Stromal cell of bone marrow (primary cell): ENCODE data around the gene ELOVL2.
A peak's percentile ranks its signal among the peaks of the same experiment; 100 is the strongest.
"Not testable (repeated sequence)": the region's sequence is repeated elsewhere in the genome, so short reads cannot be mapped to it uniquely, and the experiment has no call there.

Source experiments
- DNase-seq: peaks from one replicate; pipeline ENCODE4 v3.0.0-alpha.2; 2012; ENCODE audit warnings: low read depth

The ELOVL2 gene

GRCh38 chr6:11021003-11021402 is 23.1 kb downstream of the ELOVL2 start:
- DNase-seq, result no peak

DNA sequence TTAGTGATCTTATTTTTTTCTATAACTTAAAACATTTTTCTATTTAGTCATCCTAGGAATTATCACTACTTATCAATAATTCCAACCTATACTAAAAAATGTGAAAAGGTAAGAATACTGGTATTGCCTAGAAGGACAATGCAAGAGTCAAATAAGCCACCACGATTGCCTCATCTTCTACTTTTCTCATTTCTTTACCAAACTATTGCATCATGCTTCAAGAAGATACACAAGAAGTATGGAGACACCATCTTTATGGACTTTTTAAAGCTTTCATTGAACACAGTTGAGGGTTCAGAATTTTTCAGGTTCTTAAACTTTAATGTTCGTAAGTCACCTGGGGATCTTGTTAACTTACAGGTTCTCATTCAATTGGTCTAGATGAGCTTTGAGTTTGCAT is 25.9 kb downstream of the ELOVL2 start:
- no peak for DNase-seq

- no peak for DNase-seq
Observed at GRCh38 chr6:11017090-11017489, 27.0 kb downstream of the ELOVL2 start.

- DNase-seq, result no peak
Observed at GRCh38 chr6:11016452-11016851, 27.7 kb downstream of the ELOVL2 start.

DNA sequence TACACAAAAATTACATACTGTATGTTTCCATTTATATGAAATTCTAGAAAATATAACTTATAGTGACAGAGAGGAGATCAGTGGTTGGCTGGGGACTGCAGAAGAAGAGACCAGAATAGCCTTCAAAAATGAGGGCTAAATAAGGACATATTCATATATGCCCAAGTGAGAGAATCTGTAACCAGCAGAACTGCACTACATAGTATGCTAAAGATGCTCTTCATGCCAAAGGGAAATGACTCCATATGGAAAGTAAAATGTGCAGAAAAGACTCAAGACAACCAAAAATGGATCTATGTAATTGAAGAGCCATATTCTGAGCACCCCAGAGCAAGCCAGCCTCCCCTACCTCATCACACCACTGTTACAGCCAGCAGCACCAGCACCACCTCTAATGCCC is 29.0 kb downstream of the ELOVL2 start:
- DNase-seq, result no peak

DNA sequence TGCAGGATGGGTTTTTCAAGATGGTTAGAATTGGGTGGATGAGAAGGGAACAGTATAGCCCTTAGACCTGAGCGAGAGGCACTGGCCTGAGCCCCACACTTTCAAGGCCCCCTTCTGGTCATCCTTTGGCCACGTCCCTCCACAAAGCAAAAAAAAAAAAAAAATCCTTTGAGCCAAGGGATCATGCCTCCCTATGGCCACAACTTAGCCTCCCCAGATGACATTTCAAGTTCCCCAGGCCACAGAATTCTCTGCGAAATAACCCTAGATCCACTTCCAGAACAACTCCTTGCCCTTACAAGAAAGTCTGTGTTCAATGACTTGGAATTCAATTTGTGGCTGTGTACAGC is 30.4 kb downstream of the ELOVL2 start:
- no peak for DNase-seq

DNA sequence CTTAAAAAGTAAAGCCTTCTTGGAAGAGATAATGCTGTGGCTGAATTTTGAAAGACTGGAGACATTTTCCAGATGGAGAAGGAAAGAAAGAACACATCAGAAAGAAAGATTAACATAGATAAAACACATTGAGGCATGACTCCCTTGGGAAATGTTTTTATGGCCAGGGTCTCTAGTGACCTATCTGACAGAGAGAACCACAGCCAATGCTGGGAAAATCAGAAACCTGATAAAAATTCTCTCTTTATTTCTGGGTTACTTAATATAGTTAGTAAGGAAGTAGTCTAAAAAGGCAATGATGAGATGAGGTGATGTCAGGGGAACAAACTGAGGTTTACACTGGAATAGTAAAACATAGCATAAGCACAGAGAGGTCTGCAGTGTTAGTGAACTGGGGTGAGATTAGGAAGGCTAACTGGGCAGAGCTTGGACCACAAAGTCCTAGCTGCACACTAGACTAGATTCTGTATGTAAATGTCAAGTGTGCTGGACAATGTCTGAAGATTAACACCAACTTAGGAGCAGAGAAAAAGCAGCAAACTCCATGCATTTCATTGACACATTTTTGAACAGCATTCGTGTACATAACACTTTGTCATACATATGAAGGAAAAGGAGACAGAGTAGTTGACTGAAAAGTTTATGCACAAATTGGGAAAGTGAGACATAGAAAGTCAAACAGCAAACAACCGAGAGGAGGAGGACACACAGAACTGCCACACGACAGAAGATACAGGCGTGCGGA is 31.0 kb downstream of the ELOVL2 start:
- DNase-seq, result no peak

DNA sequence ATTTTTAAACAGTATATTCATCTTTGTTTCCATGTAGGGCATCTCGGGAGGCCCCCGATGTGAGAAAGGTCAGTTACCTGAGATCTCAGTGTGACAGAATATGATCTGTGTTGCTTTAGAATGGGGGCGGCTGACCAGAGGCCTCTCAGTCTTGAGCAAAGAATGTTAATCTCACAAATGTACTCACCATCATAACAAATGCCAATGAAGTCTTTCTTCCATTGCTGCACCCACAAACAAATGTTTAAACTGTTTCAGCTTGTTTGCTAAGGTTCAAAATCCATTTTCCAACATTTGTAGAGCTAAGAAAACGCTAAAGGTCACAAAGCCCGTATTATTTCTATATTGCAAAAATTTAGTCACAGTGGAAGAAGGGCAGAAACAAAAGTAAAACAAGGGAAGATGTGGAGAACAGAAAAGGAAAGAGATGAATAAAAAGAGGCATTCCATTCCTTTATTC is 31.8 kb downstream of the ELOVL2 start:
- no peak for DNase-seq

DNA sequence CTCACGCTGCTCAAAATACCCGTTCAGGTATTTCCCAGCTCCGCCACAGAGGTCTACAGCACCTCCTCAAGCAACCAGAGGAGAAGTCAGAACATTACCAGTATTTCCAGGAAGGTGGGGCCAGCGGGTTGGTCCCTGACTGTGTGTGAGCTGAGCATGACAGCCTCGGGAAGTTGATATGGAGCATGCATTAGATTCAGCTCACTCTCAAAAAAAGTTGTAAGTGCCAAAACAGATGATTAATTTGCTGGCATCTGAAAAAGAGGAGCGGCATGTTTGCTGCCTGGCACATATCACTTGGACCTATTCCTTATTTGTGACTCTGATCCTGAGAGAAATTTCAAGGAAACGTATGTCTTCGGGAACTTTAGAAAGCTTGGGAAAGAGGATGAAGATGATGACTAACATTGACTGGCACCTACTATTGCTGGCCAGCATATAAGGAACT is 32.3 kb downstream of the ELOVL2 start:
- no peak for DNase-seq

DNA sequence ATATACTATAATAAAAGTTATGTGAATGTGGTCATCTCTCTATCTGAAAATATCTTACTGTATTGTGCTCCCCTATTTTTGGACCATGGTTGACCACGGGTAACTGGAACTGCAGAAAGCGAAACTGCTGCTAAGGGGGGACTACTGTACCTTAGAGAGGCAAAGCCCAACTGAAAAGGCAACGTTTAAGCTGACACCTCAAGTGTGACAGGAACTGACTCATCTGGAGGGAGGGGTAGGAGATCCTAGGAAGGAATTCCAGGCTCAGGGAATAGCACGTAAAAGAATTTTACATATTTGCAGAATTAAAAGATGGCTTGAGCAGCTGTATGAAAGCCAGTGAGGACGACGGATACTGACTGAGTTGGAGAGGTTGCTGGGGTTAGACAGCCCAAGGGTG is 34.8 kb downstream of the ELOVL2 start:
- no peak for DNase-seq

DNA sequence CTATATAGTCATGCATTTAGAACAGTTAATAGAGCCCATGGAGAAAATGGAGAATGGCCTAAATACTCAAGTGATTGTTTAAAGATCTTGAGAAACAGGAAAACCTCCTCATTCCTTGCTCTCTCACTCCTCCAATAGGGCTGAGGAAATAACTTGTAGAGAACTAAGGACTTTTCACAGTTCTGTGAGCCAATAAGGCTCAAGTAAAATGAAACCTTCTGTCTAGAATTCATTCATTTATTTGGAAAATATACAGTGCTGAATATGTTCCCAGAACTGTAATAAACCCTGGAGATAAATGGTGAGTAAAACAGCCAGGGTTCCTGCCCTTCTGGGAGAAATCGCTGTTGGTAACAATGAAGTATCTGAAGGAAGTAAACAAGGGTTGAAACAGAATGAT is 35.3 kb downstream of the ELOVL2 start:
- DNase-seq, result peak; percentile 36

DNA sequence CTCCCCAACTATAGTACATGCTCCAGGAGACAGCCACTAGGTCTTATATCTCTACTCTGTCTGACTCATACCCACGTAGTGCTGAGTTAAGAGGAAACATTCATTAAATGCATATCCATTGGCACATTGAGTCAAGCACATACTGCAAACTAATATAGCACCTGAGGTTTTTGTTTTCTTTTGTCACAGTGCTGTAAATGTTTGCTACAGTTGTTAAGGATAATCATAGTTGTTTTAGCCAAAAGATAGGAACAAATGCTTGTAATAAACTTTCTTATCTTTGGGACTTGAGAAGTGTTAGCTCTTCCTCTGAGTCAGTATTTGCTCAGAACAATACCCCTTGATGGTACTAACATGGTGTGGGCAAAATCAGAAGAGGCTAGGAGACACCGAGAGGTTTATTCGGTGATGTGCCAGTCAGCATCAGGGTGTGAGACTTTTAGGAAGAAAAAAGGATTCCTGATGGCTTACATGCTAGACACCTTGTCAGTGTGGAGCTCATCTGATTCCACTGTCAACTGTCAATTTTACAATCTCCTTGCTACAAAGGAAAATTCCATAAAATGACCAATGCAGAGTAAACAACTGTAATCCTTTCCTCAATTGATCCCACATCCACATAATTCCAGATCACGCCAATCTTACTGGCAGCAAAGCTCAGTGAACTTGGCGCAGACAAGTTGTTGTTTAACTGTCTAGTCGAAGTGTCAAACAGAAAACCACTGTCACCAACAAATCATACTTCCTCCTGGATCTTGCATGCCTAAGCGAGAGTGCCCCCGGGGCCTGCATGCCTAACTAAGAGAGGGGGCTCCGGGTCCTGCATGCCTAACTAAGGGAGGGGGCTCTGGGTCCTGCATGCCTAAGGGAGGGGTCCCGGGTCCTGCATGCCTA is 36.1 kb downstream of the ELOVL2 start:
- no peak for DNase-seq

GRCh38 chr6:11006061-11006460 is 38.0 kb downstream of the ELOVL2 start:
- DNase-seq, result no peak

GRCh38 chr6:11003297-11003696 is 40.8 kb downstream of the ELOVL2 start:
- not testable (repeated sequence) for DNase-seq

DNA sequence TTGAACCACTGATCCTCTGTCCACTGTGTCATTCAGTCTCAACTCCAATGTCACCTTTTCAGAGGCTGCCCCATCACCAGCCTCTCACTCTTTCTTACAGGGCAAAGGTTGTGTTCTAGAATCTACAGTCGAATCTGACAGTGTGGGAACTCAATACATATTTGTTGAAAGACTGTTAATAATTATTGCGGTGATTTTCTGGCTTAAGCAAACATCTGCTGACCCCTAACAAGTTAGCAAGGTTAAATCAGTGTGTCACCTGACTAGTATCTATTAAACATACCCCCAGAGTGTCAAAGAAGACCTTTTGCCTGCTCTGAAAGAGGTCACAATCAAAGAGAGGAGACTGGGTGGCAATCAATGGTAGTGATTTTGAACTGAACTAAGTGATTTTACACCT is 41.9 kb downstream of the ELOVL2 start:
- DNase-seq, result no peak

GRCh38 chr6:10999994-11000393 is 44.1 kb downstream of the ELOVL2 start:
- DNase-seq, result peak; percentile 67

- no peak for DNase-seq
Observed at GRCh38 chr6:10995114-10995707, 48.9 kb downstream of the ELOVL2 start.

DNA sequence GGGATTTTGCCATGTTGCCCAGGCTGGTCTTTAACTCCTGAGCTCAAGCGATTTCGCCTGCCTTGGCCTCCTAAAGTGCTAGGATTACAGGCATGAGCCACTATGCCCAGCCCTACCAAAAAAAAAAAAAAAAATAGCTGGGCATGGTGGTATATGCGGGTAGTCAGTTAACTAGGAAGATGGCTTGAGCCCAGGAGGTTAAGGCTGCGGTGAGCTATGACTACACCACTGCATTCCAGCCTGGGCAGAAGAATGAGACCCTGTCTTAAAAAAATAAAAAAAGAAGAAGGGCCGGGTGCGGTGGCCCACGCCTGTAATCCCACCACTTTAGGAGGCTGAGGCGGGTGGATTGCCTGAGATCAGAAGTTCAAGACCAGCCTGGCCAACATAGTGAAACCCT is 50.2 kb downstream of the ELOVL2 start:
- DNase-seq, result no peak

DNA sequence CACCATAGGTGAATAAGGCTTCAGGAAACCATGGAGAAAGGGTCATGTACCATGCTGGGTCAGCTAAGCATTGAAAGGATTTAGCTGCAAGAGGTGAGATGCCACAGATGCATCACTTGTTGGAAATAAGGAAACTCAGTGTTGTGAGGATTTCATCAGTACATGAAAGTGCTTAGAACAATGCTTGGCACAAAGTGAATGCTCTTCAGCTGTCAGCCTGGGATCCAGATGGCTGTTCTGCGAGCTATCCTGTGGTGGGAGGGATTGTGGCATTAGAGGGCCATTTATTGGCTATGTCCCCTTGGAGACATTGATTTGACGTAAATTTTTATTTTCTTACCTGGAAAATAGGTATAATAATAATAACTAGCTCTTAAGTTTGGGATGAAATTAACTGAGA is 53.0 kb downstream of the ELOVL2 start:
- DNase-seq, result no peak

DNA sequence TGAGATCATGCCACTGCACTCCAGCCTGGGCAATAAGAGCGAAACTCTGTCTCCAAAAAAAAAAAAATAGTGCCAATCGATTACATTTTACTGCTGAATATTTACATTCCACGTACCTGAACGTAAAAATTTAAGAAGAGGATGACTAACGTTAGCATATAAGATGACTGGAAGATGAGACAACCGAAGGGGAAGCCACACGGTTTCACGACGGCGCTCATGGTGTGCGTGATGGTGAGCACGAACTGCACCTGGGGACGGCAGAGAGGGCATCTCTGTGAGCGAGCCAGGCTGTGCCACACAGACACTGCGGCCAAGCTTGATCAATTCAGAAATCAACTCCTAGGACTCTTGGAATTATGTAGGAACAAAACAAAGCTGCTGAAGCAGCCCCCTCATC is 54.5 kb downstream of the ELOVL2 start:
- no peak for DNase-seq

DNA sequence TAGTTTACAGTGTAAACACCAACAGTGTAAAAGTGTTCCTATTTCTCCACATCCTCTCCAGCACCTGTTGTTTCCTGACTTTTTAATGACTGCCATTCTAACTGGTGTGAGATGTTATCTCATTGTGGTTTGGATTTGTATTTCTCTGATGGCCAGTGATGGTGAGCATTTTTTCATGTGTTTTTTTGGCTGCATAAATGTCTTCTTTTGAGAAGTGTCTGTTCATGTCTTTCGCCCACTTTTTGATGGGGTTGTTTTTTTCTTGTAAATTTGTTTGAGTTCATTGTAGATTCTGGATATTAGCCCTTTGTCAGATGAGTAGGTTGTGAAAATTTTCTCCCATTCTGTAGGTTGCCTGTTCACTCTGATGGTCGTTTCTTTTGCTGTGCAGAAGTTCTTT is 59.1 kb downstream of the ELOVL2 start:
- DNase-seq, result not testable (repeated sequence)

GRCh38 chr6:10981409-10981808 is 62.7 kb downstream of the ELOVL2 start:
- DNase-seq, result no peak

GRCh38 chr6:10979603-10980002 is 64.5 kb downstream of the ELOVL2 start:
- DNase-seq, result no peak
